Esophagus squamous epithelium (tissue), 5 donors: Measurements from ENCODE around the gene RASGRP2. TPM values are rescaled to one million over a fixed set of nuclear protein-coding genes. Genes with fewer than 3 reads are reported as not detected.
"Not testable (repeated sequence)": the region's sequence is repeated elsewhere in the genome, so short reads cannot be mapped to it uniquely, and the experiment has no call there.

Experiments used
- DNase-seq: peaks from one replicate; lab custom pipeline; 2025; lab: John Stamatoyannopoulos, UW
- H3K27ac ChIP-seq, 4 donors: fragments of 200-600 bp; sonication (generic); one replicate each; pipeline ENCODE4 v1.5.1; 2016 to 2019; ENCODE audit warnings: mild to moderate bottlenecking in 1 of 4
- H3K27me3 ChIP-seq, 4 donors: fragments of 200-600 bp; sonication (generic); 1 replicate in 3 of 4; 2 replicates in 1 of 4; pipeline versions ENCODE4 v1.5.1 to v1.6.0; 2017 to 2021; ENCODE audit warnings: antibody characterized with exemption in 1 of 4
- H3K36me3 ChIP-seq, 3 donors: fragments of 200-600 bp; sonication (generic); one replicate each; pipeline ENCODE4 v1.5.1; 2016 to 2019
- H3K4me1 ChIP-seq, 3 donors: fragments of 200-600 bp; sonication (generic); one replicate each; pipeline ENCODE4 v1.5.1; 2017 to 2019
- H3K4me3 ChIP-seq, 4 donors: fragments of 200-600 bp; sonication (generic); 1 replicate in 3 of 4; 2 replicates in 1 of 4; pipeline ENCODE4 v1.5.1; 2016 to 2019; ENCODE audit warnings: mild to moderate bottlenecking in 2 of 4, moderate library complexity in 1 of 4
- H3K9me3 ChIP-seq, 3 donors: fragments of 200-600 bp; sonication (generic); one replicate each; pipeline ENCODE4 v1.5.1; 2016 to 2019
- POLR2A ChIP-seq, 4 donors: fragments of 450-650 bp; IDR thresholded peaks; one replicate each; pipeline ENCODE4 v1.6.1; 2017; ENCODE audit warnings: antibody characterized with exemption in 4 of 4, mild to moderate bottlenecking in 4 of 4, moderate library complexity in 3 of 4
- WGBS, 2 donors: methylation state at CpG; one replicate each; pipeline ENCODE4 v1.1.5; 2018; 5-methylcytosine and 5-hydroxymethylcytosine counted together
- intact Hi-C: fragments of 100-400 bp; cut with DNase I; formaldehyde crosslinking; loops from one replicate; pipeline ENCODE4 v1.15.0; 2022
- total RNA-seq, 4 donors: library from RNA; depleted of rRNA; stranded (reverse); fragments of >200 nt; gene quantifications; one replicate each; pipeline ENCODE4 v1.1.0, GENCODE V29; 2016
- TF ChIP-seq, protein P1 (sequence below), 6 experiments: fragments of 450-650 bp in 4 of 6; fragments of 200-600 bp in 2 of 6; sonication (generic) in 2 of 6; IDR thresholded peaks; one replicate each; pipeline ENCODE4 v1.5.1; 2016 to 2019; ENCODE audit warnings: antibody characterized with exemption in 6 of 6, mild to moderate bottlenecking in 4 of 6, moderate library complexity in 4 of 6
- donor health status: DM: yes; HTN: yes; CAD: no.

Gene RASGRP2
- total RNA-seq, 4 donors from 2014 or later, result 2.6 to 13.2 (median 4.9) TPM

DNA sequence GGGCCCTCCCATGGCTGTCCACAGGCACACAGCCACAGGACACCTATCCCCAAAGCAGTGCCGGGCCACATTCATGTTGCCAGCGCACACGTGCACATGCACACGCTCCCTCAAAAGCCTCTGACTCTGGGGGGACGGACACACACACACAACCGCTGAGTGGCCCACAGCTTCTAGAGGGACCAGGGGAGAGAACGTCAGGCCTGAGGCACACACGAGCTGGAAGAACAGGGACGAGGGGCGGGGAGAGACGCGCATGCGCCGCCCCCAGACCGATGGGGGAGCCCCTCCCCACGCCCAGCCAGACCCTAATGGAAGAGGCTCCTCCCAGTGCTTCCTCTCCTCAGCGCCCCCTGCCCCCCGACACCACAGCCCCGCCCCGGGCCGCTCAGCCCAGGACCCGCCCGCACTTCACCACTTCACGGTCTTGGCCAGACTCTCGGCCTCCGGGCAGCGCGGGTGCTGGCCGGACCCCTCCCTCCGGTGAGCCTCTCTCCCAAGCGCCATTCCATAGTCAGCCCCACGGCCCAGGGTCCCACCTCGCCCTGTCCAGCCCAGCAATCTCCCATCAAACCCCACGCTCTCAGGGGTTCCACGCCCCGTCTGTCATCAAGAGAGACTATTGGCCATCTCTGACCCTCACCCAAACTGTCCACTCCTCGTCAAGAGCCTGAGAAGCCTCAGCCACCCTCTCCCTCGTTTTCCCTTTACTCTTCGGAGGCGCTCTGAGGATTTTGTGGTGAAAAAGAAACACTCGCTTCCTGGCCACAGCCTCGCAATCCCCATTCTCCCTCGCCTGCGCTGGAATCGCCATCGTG is 32.6 kb downstream of the RASGRP2 start:
- TF ChIP-seq POLR2A (IDR thresholded peaks at IDR 0.05), result no peak
- TF ChIP-seq, protein P1, sequence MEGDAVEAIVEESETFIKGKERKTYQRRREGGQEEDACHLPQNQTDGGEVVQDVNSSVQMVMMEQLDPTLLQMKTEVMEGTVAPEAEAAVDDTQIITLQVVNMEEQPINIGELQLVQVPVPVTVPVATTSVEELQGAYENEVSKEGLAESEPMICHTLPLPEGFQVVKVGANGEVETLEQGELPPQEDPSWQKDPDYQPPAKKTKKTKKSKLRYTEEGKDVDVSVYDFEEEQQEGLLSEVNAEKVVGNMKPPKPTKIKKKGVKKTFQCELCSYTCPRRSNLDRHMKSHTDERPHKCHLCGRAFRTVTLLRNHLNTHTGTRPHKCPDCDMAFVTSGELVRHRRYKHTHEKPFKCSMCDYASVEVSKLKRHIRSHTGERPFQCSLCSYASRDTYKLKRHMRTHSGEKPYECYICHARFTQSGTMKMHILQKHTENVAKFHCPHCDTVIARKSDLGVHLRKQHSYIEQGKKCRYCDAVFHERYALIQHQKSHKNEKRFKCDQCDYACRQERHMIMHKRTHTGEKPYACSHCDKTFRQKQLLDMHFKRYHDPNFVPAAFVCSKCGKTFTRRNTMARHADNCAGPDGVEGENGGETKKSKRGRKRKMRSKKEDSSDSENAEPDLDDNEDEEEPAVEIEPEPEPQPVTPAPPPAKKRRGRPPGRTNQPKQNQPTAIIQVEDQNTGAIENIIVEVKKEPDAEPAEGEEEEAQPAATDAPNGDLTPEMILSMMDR (IDR thresholded peaks at IDR 0.05), result no peak
- intact Hi-C loops, result no loop called here
- peaks cover 14 to 100% (median 29%) of the 10 kb centered on the region in 4 donors for H3K27me3 ChIP-seq
- no peak for DNase-seq
- H3K9me3 ChIP-seq, result no peaks in the 10 kb centered on the region
- H3K27ac ChIP-seq, result no peak overlapping the region
- H3K4me1 ChIP-seq, result peaks cover 4 to 28% (median 19%) of the 10 kb centered on the region in 3 donors
- H3K4me3 ChIP-seq, result no peak overlapping the region
- 37 to 38% methylated on average over 22 to 27 of the region's 46 CpGs for WGBS, 2 donors
- H3K36me3 ChIP-seq, result no peaks in the 10 kb centered on the region

DNA sequence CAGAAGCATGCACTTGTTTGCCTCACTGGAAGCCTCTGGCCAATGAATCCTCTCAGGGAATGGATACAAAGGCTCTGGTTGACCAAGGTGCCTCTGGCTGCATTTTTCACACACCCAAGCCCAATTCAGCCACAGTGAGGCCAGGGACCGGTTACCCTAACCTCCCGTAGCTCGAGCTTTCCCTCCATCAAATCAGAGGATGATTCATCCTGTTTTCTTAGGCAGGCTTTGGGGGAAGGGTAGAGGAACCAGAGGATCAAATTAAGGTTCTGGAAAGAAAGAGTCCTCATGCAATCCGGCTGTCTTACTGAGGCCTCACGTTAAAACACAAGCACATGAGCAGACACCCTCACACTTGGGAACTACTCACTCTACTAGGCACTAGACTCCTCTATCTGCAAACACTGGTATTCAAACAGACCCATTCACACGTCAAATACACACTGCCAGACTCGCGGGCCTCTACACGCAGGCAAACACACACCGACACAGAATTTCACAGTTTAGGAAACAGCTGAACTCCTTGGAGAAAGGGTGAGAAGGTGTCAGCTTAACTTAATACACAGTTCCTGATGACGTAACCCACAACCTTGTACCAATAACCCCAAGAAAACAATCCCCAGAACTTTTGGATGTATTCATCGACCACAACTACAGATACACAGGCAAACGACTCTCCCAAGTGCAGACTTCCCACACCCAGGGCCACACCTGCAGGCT is 33.4 kb downstream of the RASGRP2 start:
- H3K36me3 ChIP-seq, result no peaks in the 10 kb centered on the region
- intact Hi-C loops, result no loop called here
- 28 to 39% methylated on average over 13 of the region's 13 CpGs for WGBS, 2 donors
- no peaks in the 10 kb centered on the region for H3K9me3 ChIP-seq
- H3K27ac ChIP-seq, result no peak overlapping the region
- H3K4me1 ChIP-seq, result peaks cover 4 to 28% (median 19%) of the 10 kb centered on the region in 3 donors
- no peak for TF ChIP-seq POLR2A (IDR thresholded peaks at IDR 0.05)
- TF ChIP-seq, protein P1 (IDR thresholded peaks at IDR 0.05), result no peak
- no peak for DNase-seq
- peaks cover 14 to 95% (median 26%) of the 10 kb centered on the region in 4 donors for H3K27me3 ChIP-seq
- no peak overlapping the region for H3K4me3 ChIP-seq

DNA sequence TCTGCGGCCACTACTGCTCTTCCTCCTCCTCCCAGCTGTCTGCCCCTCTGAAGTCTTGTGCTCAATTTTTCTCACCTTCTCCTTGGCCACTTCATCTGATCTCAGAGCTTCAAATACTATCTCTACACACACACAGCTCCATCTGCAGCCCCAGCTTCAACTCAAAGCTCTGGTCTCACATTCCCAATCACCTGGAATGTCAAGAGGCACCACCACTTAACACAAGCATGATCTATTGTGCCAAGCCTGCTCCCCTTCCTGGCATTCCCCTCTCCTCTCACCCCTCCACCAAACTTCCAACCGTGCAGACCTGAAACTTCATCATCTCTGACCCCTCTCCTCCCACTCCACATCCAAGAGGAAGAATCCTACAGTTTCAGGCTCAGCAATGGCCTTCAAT is 38.4 kb downstream of the RASGRP2 start:
- Histone ChIP-seq H3K36me3 (no peaks in the 10 kb centered on the region), H3K27me3 (peaks cover 0 to 85% (median 0%) of the 10 kb centered on the region in 4 donors), H3K9me3 (no peaks in the 10 kb centered on the region), H3K4me1 (no peaks in the 10 kb centered on the region), H3K4me3 (no peak overlapping the region), H3K27ac (no peak overlapping the region)
- DNase-seq, result no peak
- WGBS, 2 donors, result 37 to 51% methylated on average over 2 of the region's 2 CpGs
- intact Hi-C loops, result no loop called here
- TF ChIP-seq POLR2A (IDR thresholded peaks at IDR 0.05), result no peak
- TF ChIP-seq, protein P1 (IDR thresholded peaks at IDR 0.05), result no peak

DNA sequence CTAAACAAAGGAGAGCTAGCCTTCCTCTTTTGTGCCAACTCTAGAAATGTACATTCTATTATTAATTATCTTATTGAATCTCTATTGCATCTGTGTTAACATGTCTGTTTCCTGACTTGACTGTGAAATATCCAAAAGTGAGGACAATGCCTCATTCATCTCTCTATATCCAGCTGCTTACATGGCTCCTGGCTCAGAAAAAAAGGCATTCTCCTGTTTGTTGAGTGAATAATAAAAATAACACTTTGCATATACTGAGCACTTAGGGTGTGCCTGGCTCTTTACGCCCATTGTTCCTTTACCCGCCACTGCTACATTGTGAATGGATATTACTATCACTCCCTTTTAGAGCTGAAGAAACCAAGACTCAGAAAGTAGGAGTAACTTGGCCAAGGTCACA is 40.9 kb downstream of the RASGRP2 start:
- Histone ChIP-seq H3K4me1 (no peaks in the 10 kb centered on the region), H3K9me3 (no peaks in the 10 kb centered on the region), H3K4me3 (no peak overlapping the region), H3K27ac (no peak overlapping the region), H3K27me3 (peaks cover 0 to 68% (median 0%) of the 10 kb centered on the region in 4 donors), H3K36me3 (no peaks in the 10 kb centered on the region)
- DNase-seq, result no peak
- 83 to 84% methylated on average over 2 of the region's 2 CpGs for WGBS, 2 donors
- no peak for TF ChIP-seq POLR2A (IDR thresholded peaks at IDR 0.05)
- TF ChIP-seq, protein P1 (IDR thresholded peaks at IDR 0.05), result no peak
- intact Hi-C loops, result no loop called here

DNA sequence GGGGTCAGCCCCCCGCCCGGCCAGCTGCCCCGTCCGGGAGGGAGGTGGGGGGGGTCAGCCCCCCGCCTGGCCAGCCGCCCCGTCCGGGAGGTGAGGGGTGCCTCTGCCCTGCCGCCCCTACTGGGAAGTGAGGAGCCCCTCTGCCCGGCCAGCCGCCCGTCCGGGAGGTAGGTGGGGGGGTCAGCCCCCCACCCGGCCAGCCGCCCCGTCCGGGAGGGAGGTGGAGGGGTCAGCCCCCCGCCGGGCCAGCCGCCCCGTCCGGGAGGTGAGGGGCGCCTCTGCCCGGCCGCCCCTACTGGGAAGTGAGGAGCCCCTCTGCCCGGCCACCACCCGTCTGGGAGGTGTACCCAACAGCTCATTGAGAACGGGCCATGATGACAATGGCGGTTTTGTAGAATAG is 42.0 kb downstream of the RASGRP2 start:
- intact Hi-C loops, H3K4me3 ChIP-seq, H3K36me3 ChIP-seq, H3K4me1 ChIP-seq, H3K9me3 ChIP-seq, H3K27ac ChIP-seq, DNase-seq: not testable (repeated sequence)
- peaks cover 0 to 65% (median 0%) of the 10 kb centered on the region in 4 donors for H3K27me3 ChIP-seq
- no CpG with 5 or more reads among the region's 29 CpGs for WGBS, 2 donors
